Lung (tissue), 12 donors: Measurements from ENCODE around the gene SCN4B. TPM values are rescaled to one million over a fixed set of nuclear protein-coding genes. Genes with fewer than 3 reads are reported as not detected.
A peak's percentile ranks its signal among the peaks of the same experiment; 100 is the strongest.

Source experiments
- ATAC-seq: fragments of 200-7000 bp; cut with Tn5 transposase; one replicate; pipeline ENCODE4 v1.9.1; 2020; ENCODE audit warnings: moderate number of reproducible peaks; ENCODE audit not compliant: insufficient read depth, low FRiP score
- DNase-seq, 3 donors: peaks; one replicate each; pipeline ENCODE4 v3.0.0-alpha.2; 2013 to 2017
- H3K27ac ChIP-seq, 2 donors: one replicate each; pipeline ENCODE4 v1.5.1; 2013; ENCODE audit warnings: mild to moderate bottlenecking in 2 of 2, moderate library complexity in 2 of 2, control low read depth in 1 of 2, inconsistent platforms in 1 of 2, low read depth in 1 of 2, low read length in 1 of 2
- H3K27me3 ChIP-seq, 3 donors: one replicate each; pipeline ENCODE4 v1.5.1; 2013; ENCODE audit warnings: low read length in 2 of 3; ENCODE audit not compliant: control insufficient read depth in 3 of 3, insufficient read depth in 3 of 3
- H3K36me3 ChIP-seq, 4 donors: one replicate each; pipeline ENCODE4 v1.5.1; 2013; ENCODE audit warnings: low read length in 4 of 4, mild to moderate bottlenecking in 1 of 4, moderate library complexity in 1 of 4; ENCODE audit not compliant: control insufficient read depth in 4 of 4, insufficient read depth in 4 of 4
- H3K4me1 ChIP-seq, 5 donors: one replicate each; pipeline ENCODE4 v1.5.1; 2013; ENCODE audit warnings: low read length in 5 of 5, mild to moderate bottlenecking in 2 of 5, moderate library complexity in 1 of 5; ENCODE audit not compliant: control insufficient read depth in 5 of 5, insufficient read depth in 5 of 5
- H3K4me3 ChIP-seq: one replicate; pipeline ENCODE4 v1.5.1; 2013; ENCODE audit warnings: mild to moderate bottlenecking, control low read depth, moderate library complexity
- H3K9ac ChIP-seq, 2 donors: one replicate each; pipeline ENCODE4 v1.5.1; 2013; ENCODE audit warnings: low read length in 2 of 2, control low read depth in 1 of 2; ENCODE audit not compliant: insufficient read depth in 1 of 2
- H3K9me3 ChIP-seq, 4 donors: one replicate each; pipeline ENCODE4 v1.5.1; 2013; ENCODE audit warnings: low read length in 3 of 4, mild to moderate bottlenecking in 1 of 4, moderate library complexity in 1 of 4; ENCODE audit not compliant: control insufficient read depth in 4 of 4, insufficient read depth in 3 of 4
- WGBS, 2 donors: extraction: QIAGEN DNeasy Blood & Tissue Kit; methylation state at CpG; one replicate each; pipeline ENCODE4 v1.1.7; 2013; 5-methylcytosine and 5-hydroxymethylcytosine counted together
- polyA plus RNA-seq, 2 donors: library from polyadenylated mRNA; stranded (reverse); fragments of 200-250 nt; gene quantifications; one replicate each; pipeline ENCODE4 v1.2.1, GENCODE V29; 2013
- total RNA-seq, 2 donors: library from RNA; depleted of rRNA in 1 of 2; stranded (reverse); fragments of >200 nt in 1 of 2; gene quantifications; one replicate each; pipeline ENCODE4 v1.2.1, GENCODE V29; 2014 to 2021
- TF ChIP-seq, protein P1 (sequence below): IDR thresholded peaks from 2 replicates; pipeline ENCODE4 v1.5.1; 2012; ENCODE audit warnings: mild to moderate bottlenecking; ENCODE audit errors: control extremely low read depth, extremely low read depth
- donor health status: control.
- donor health status: control.
- donor health status: Bipolar disorder and iron deficiency.
- donor health status: healthy.
- donor health status: DM: yes; HTN: yes; CAD: no.

Gene SCN4B
- total and polyA plus RNA-seq, 4 donors: 0.95 to 5.2 (median 2.3) TPM

DNA sequence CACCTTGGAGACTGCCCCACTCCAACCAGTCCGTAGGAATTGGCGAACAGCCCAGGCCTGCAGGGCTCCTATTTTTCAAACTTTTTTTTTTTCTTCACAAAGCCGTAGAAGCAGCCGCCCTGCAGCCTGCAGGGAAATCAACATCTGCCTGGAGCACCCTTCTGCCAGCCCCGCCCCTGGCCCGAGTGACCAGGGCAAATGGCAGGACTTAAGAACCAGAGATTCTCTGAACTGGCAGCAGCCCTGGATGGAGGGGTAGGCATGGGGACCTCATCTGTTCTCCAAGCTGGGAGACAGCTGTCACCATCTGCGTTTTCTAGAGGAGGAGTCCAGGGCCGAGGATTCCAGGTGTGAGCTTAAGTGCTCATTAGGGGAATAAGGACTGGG, 18.3 kb upstream of the SCN4B start:
- no peaks in the 10 kb centered on the region for H3K27me3 ChIP-seq
- H3K9me3 ChIP-seq: no peaks in the 10 kb centered on the region
- DNase-seq (no peak), ATAC-seq (no peak)
- peaks cover 0 to 26% (median 6%) of the 10 kb centered on the region in 5 donors for H3K4me1 ChIP-seq
- no peak overlapping the region for H3K4me3 ChIP-seq
- no peak overlapping the region for H3K9ac ChIP-seq
- TF ChIP-seq, protein P1, sequence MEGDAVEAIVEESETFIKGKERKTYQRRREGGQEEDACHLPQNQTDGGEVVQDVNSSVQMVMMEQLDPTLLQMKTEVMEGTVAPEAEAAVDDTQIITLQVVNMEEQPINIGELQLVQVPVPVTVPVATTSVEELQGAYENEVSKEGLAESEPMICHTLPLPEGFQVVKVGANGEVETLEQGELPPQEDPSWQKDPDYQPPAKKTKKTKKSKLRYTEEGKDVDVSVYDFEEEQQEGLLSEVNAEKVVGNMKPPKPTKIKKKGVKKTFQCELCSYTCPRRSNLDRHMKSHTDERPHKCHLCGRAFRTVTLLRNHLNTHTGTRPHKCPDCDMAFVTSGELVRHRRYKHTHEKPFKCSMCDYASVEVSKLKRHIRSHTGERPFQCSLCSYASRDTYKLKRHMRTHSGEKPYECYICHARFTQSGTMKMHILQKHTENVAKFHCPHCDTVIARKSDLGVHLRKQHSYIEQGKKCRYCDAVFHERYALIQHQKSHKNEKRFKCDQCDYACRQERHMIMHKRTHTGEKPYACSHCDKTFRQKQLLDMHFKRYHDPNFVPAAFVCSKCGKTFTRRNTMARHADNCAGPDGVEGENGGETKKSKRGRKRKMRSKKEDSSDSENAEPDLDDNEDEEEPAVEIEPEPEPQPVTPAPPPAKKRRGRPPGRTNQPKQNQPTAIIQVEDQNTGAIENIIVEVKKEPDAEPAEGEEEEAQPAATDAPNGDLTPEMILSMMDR: no peak
- 56 to 67% methylated on average over 8 of the region's 8 CpGs for WGBS, 2 donors
- H3K36me3 ChIP-seq: no peaks in the 10 kb centered on the region
- no peak overlapping the region for H3K27ac ChIP-seq

DNA sequence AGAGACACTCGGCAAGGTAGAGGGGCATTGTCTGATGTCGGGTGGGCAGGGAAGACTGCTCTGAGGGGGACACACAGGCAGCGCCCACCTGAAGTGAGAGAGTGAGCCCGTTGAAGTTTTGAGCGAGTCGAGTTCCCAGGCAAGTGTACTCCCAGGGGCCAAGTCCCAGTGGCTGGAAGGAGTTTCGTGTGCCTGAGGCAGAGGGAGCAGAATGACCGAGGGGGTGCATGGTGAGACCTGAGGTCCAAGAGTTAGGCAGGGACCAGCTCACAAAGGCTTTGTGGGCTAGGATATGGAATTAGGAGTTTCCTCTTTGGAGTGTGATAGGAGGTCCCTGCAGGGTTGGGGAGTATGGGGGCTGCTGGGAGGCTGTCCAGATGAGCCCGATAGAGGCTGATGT, 17.6 kb upstream of the SCN4B start:
- no peaks in the 10 kb centered on the region for H3K27me3 ChIP-seq
- no peak overlapping the region for H3K27ac ChIP-seq
- ATAC-seq (no peak), DNase-seq (no peak)
- 85 to 89% methylated on average over 9 of the region's 9 CpGs for WGBS, 2 donors
- TF ChIP-seq, protein P1: no peak
- no peaks in the 10 kb centered on the region for H3K36me3 ChIP-seq
- H3K4me3 ChIP-seq: no peak overlapping the region
- H3K9ac ChIP-seq: no peak overlapping the region
- no peaks in the 10 kb centered on the region for H3K9me3 ChIP-seq
- peaks cover 0 to 20% (median 6%) of the 10 kb centered on the region in 5 donors for H3K4me1 ChIP-seq

DNA sequence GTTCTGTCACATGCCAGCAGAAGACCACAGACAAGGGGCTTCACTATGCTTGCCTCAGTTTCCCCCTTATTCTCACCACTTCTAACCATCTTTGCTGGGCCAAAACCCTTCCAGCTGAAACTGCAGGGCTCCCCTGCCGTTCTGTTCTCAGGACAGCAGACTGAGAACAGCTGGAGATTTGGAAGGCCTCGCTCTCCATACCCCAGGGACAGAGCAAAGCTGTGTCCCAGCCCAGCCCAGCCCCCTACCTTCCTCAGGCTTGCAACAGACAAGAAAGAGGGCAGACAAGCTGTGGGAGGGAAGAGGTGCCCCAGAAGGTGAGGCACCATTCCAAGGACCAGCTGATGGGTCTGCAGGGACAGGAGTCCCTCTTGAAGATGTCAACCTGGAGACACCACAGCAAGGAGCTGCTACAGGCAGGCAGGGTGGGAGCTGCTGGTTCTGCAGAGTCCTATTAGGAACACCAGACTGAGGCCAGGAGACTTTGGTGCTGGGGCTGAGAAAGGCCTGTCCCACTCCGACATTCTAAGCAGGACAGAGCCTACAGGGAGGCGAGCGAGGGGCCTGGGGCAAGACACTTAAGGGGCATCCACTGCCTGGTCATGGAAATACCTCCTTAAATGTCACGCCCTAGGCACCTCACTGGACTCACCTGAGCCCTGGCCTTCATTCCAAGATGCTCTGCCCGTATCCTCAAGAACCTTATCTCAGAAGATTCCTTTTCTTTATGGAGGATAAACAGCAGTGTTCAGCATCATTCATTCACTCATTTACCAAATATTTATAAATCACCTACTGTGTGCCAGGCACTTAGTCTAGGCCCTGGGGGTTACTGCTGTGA, 16.9 kb upstream of the SCN4B start:
- no peak overlapping the region for H3K9ac ChIP-seq
- H3K27ac ChIP-seq: no peak overlapping the region
- no peaks in the 10 kb centered on the region for H3K9me3 ChIP-seq
- H3K27me3 ChIP-seq: no peaks in the 10 kb centered on the region
- DNase-seq (peak in 1 of 3 donors; percentile 61), ATAC-seq (no peak)
- no peaks in the 10 kb centered on the region for H3K36me3 ChIP-seq
- TF ChIP-seq, protein P1: no peak
- WGBS, 2 donors: 75 to 87% methylated on average over 7 of the region's 7 CpGs
- H3K4me3 ChIP-seq: no peak overlapping the region
- H3K4me1 ChIP-seq: peaks cover 0 to 13% (median 6%) of the 10 kb centered on the region in 5 donors
